GM19238 (cell line): ENCODE data around the gene PIP5K1C.

ENCODE experiments used
- DNase-seq: peaks from one replicate; pipeline ENCODE4 v3.0.0; 2011; ENCODE audit warnings: low spot score; ENCODE audit not compliant: insufficient read length

Gene PIP5K1C, protein sequence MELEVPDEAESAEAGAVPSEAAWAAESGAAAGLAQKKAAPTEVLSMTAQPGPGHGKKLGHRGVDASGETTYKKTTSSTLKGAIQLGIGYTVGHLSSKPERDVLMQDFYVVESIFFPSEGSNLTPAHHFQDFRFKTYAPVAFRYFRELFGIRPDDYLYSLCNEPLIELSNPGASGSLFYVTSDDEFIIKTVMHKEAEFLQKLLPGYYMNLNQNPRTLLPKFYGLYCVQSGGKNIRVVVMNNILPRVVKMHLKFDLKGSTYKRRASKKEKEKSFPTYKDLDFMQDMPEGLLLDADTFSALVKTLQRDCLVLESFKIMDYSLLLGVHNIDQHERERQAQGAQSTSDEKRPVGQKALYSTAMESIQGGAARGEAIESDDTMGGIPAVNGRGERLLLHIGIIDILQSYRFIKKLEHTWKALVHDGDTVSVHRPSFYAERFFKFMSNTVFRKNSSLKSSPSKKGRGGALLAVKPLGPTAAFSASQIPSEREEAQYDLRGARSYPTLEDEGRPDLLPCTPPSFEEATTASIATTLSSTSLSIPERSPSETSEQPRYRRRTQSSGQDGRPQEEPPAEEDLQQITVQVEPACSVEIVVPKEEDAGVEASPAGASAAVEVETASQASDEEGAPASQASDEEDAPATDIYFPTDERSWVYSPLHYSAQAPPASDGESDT

GRCh38 chr19:3700242-3701032 is at the start of gene PIP5K1C:
Gene PIP5K1C (minus strand): TSS chr19:3700468. CDS start chr19:3700390, 78 bp downstream.
- DNase-seq, result peak; percentile 98

- no peak for DNase-seq
Observed at GRCh38 chr19:3748965-3749364, 48.7 kb upstream of the PIP5K1C start.

DNA sequence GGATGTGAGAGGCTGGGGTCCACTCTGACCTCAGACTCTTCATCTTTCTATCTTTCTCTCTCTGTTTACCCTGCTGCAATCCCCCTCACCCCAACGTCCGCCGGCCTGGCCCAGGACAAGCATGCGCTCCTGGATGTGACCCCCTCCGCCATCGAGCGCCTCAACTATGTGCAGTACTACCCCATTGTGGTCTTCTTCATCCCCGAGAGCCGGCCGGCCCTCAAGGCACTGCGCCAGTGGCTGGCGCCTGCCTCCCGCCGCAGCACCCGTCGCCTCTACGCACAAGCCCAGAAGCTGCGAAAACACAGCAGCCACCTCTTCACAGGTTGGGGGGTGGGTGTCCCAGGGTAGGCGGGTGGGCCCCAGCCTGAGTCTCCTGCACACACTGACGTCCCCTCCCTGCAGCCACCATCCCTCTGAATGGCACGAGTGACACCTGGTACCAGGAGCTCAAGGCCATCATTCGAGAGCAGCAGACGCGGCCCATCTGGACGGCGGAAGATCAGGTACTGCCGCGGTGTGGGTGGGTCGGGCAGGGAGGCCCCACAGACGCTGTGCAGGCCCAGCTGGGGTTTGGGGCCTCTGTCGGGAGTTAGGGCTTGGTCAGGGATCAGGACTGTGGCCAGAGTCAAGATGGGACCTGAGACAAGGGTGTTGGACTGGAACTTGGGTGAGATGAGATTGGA is 46.2 kb upstream of the PIP5K1C start:
- no peak for DNase-seq

- DNase-seq, result no peak
Observed at GRCh38 chr19:3745363-3746045, 45.2 kb upstream of the PIP5K1C start.

GRCh38 chr19:3743486-3743885 is 43.2 kb upstream of the PIP5K1C start:
- no peak for DNase-seq

DNA sequence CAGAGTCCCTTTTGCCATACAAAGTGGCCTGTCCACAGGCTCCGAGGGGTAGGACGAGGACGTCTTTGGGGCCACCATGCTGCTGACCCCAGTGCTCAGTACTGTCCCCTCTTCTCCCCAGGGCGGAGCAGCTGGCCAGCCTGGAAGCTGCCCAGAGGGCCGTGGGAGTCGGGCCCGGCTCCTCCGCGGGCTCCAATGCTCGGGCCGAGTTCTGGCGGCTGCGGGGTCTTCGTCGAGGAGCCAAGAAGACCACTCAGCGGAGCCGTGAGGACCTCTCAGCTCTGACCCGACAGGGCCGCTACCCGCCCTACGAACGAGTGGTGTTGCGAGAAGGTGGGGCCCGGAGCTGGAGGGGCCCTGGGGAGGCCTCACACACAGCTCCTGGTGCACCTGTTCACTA is 40.2 kb upstream of the PIP5K1C start:
- DNase-seq, result no peak

DNA sequence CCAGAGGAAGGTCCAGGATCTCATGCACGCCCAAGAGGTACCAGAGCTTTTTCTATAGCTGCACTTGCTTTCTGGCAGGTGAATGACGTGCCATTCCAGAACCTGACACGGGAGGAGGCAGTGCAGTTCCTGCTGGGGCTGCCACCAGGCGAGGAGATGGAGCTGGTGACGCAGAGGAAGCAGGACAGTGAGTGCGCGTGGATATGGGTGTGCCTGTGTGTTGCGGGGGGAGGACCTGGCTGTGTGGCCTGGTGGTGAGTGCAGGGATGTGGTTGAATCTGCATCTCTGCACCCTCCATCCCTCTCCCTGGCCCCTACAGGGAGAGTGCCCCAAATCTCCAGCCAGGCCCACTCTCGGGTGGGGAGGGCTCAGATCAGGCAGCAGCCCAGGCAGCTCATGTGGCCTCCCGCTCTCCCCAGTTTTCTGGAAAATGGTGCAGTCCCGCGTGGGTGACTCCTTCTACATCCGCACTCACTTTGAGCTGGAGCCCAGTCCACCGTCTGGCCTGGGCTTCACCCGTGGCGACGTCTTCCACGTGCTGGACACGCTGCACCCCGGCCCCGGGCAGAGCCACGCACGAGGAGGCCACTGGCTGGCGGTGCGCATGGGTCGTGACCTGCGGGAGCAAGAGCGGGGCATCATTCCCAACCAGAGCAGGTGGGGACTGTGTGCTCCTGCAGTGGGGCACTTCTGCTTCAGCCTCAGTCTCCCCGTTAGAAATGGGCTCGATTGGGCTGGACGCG is 38.4 kb upstream of the PIP5K1C start:
- DNase-seq, result no peak

- DNase-seq, result no peak
Observed at GRCh38 chr19:3737487-3738205, 37.4 kb upstream of the PIP5K1C start.

- no peak for DNase-seq
Observed at GRCh38 chr19:3736106-3736724, 35.9 kb upstream of the PIP5K1C start.

GRCh38 chr19:3734310-3734600 is 34.0 kb upstream of the PIP5K1C start:
- no peak for DNase-seq

DNA sequence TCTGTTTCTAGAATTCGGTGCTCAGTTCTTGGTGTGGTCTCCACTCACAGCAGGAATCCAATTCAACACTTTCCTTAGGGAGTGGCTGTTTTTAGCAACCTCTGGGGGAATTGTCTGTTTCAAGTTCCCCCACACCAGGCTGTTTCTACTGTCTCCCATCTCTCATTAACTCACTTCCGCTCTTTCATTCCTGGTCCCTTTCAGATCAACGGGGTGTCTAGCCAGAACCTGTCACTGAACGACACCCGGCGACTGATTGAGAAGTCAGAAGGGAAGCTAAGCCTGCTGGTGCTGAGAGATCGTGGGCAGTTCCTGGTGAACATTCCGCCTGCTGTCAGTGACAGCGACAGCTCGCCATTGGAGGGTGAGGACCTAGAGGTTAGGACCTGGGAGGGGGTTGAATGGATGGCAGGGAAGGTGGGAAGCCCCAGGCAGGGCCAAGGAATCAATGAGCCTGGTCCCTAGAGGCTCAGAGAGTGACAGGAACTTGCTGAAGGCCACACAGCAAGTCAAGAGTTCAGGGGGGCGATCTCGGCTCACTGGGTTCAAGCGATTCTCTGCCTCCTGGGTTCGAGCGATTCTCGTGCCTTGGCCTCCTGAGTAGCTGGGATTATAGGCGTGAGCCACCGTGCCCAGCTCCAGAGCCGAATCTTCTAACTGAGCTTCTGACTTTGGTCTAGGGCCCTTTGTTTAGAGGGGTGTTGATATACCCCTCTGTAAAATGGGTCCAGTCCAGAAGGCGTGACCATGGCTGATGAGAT is 33.5 kb upstream of the PIP5K1C start:
- DNase-seq, result no peak

GRCh38 chr19:3732108-3732507 is 31.8 kb upstream of the PIP5K1C start:
- DNase-seq, result no peak

DNA sequence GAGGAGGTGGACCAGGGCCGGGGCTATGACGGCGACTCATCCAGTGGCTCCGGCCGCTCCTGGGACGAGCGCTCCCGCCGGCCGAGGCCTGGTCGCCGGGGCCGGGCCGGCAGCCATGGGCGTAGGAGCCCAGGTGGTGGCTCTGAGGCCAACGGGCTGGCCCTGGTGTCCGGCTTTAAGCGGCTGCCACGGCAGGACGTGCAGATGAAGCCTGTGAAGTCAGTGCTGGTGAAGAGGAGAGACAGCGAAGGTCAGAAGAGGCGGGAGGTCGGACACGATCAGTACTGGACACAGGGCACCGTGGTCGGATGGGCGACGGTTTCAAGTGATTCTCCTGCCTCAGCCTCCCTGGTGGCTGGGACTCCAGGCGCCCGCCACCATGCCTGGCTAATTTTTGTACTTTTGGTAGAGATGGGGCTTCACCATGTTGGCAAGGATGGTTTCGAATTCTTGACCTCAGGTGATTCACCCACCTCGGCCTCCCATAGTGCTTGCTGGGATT is 30.2 kb upstream of the PIP5K1C start:
- DNase-seq, result no peak

DNA sequence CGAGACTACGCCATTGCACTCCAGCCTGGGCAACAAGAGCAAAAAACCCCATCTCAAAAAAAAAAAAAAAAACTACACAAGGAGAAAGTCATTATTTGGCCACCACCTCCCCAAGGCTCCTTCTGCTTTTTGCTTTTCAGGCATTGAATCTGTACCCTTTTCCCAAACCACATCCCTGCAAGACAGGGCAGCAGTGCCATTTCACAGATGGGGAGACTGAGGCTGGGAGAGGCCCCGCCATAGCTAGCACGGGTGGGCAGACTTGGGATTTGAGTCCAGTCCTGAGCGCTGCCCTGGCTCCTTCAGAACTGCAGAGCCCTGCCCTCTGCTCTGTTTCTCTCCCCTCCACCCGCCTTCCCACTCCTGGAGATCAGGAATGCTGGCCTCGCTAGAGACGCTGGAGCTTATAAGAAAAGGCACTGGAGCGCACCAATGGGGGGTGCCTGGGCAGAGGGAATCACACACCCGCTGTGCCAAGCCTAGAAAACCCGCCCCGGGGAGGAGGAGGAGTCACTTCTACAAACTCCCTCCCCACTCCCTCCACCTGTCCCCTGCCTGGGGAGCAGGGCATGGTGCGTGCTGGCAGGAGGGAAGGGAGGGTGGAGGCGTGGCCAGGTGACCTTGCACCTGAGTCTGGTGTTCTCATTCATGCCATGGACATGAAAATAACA is 25.5 kb upstream of the PIP5K1C start:
- DNase-seq, result no peak

DNA sequence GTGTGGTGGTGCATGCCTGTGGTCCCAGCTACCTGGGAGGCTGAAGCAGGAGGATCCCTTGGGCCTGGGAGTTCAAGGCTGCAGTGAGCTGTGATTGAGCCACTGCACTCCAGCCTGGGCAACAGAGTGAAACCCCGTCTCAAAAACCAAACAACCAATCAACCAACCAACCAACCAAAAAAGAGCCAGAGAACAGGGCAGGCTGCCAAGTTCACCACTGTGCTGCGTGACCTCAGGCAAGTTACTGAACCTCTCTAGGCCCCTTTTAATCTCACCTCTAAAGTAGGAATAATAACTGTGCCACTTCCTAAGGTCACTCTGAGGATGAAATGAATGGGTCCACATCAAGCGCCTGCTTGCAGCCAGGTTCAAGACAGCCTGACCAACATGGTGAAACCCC is 24.9 kb upstream of the PIP5K1C start:
- no peak for DNase-seq

DNA sequence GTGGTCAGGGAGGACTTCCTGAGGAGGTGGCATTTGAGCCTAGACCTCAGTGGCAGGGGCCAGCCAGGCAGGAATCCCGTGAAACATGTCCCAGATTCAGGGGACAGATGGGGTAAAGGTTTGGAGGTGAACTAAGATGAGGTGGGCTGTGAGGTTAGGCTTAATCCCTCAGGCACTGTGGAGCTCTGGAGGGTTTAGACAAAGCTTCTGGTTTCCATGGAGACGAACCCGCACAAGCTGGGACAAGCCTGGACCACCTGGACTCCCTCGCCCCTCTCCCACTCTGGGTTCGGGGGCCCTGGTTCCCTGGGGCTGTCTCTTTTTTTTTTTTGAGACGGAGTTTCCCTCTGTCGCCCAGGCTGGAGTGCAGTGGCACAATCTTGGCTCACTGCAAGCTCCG is 23.6 kb upstream of the PIP5K1C start:
- DNase-seq, result no peak

GRCh38 chr19:3723110-3723488 is 22.8 kb upstream of the PIP5K1C start:
- no peak for DNase-seq
